Caki2 (cell line): ENCODE measurements around the gene PDZK1. TPM values are rescaled to one million over a fixed set of nuclear protein-coding genes. Genes with fewer than 3 reads are reported as not detected.

Experiments used
- DNase-seq: peaks from one replicate; pipeline ENCODE4 v3.0.0-alpha.2; 2015; ENCODE audit warnings: low read depth
- in situ Hi-C: cut with HindIII; loops from 2 replicates; pipeline ENCODE4 v1.10.0; 2016; ENCODE audit warnings: low sequenced_read_pairs, low pct_unique_long_range_greater_than_20kb, mixed read lengths
- total RNA-seq: library from RNA; depleted of rRNA; stranded (reverse); fragments of >200 nt; shearing (Covaris generic); gene quantifications from 2 replicates; pipeline ENCODE4 v1.2.3, GENCODE V29; 2014; ENCODE audit warnings: low replicate concordance

PDZK1 gene
- total RNA-seq, 1 experiment from 2014 or later: 104 TPM

DNA sequence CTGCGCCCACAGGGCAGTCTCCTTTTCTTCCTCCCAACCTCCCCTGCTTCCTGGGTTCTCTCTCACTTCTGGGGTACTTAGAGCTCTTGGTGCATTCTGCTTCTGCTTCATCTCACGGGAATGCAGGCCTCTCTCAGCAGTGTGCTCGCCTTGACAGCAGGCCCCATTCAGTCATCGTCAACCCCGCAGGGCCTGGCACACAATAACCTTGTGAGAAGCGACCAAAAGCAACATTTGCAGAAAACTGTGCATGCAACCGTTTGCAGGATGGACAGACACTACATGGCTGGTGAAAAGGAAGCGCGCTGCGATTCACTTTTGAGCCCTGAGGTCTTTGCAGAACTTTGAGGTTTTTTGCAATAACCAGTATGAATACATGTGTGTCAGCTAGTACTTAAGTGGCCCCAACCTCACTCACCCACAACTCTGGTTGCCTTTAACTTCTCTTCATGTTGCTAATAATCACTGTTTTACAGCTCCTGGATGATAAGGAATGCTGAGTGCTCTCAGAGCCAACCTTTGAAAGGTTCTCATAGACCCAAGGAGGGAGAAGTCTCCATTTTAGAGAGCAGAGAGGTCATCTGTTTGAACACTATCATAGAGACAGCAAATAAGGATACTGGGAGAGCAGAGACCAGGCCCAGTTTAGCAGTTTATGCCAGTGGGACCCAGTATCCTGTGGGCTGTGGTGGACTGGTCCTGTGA lies 9.6 kb upstream of the PDZK1 start:
- in situ Hi-C loops: no loop called here
- DNase-seq: no peak

DNA sequence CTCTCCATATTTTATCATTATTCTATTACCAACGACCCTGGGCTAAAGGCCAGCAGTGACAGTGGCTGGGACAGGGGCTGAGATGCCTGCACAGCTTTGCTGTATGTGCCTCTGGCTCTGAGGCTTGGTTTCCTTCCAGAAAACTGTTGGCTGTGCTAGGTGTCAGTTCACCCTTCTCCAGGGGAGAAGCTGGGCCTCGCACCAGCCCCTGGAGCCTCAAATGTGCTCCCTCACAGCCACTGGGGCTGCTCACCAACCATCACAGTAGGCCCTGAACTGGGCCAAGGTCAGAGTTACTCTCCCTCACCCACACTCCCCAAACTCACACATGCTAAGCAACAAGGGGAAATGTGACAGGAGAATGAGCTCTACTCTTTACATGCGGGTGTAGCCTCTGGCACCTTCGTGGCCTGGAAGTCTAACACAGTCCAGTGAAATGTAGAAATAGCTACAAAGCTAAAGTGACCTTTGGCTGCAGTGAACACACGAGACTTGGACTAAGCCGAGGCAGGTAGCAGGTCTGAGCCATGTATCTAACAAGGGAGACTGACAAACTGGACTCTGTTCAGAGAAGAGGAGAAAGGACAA lies 7.5 kb upstream of the PDZK1 start:
- no peak for DNase-seq

DNA sequence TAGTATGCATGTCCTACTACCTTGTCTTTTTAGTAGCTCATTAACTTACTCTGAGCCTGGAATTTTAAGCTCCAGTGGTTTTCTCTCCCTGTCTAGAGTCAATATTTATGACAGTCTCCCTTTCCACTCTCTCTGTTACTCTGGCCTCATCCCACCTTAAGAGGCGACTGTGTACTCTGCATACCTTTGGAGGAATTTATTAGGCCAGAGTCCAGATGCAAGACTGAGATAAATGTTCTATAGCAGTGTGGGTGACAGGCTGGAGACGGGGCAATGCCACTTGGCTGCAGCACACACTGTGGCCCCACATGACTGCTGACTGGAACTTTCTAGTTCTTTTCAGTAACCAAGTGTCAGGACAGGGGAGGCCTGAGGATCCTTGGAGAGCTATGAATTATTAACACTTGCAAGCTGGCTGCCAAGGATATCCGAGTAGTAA lies 4.1 kb upstream of the PDZK1 start:
- peak; percentile 98 for DNase-seq
- in situ Hi-C loops: no loop called here

More for the DNA sequence above, 7.5 kb upstream of the PDZK1 start:
- in situ Hi-C loops: no loop called here

DNA sequence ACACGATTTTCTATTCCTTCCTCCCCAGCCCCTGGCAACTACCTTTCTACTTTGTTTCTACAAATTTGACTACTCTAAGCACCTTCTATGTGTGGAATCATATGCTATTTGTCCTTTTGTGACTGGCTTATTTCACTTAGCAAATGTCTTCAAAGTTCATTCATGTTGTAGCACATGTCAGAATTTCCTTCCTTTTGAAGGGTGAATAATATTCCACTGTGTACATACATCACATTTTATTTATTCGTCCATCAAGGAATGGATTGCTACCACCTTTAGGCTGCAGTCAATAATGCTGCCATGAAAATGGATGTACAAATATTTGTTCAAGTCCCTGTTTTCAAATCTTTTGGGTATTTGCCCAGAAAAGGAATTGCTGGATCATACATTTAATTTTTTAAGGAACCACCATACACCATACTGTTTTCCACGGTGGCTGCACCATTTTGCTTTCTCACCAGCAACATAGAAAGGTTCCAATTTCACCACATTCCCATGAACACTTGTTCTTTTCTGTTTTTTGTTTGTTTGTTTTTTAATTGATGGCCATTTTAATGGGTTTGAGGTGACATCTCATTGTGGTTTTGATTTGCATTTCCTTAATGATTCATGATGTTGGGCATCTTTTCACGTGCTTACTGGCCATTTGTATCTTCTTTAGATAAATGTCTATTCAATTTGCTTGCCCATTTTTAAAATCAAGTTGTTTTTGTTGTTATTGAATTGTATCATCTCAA lies 3.3 kb upstream of the PDZK1 start:
- in situ Hi-C loops: no loop called here
- DNase-seq: no peak

DNA sequence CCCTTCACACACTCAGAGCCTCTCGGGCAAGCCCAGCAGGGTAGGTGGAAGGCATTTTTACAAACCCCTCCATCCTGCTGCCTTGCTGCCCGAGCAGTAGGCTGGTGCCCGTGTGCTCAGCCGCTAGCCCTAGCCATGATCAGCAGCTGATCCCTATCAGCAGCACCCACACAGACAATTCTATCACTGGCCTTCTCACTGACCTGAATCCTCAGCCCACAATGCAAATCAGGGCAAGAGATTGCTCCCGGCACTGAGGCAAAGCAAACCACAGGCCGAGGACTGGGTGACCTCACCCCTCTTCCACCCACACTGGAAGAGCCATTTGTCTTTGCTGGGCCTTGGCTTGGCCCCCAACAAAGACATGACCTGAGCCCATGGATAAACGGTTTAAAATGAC lies 895 bp upstream of the PDZK1 start:
- DNase-seq: peak; percentile 71
- in situ Hi-C loops: no loop called here

DNA sequence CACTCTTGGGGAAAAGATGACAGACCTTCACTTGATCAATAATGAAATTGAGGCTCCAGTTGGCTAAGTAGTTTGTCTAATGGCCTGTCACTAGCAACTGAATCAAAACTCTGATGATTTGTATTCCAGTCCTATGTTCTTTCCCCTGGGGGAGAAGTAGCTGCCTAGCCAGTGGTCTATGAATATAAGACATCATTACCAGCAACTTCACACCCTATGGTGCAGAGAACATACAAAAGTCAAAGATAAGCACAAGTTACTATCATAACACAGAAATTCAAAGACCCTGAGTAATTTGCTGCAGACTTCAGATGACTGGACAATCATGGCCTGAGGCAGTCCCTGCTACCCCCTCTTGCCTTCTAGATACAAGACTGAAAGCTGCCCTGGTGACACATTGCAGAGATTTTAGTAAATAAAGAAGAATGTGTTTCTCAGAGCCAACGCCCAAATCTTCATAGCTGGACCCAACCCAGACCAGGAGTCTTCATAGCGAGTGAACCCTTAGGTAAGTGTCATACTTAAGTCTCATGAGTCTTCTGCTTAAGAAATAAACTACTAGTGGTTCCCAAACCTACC lies 993 bp downstream of the PDZK1 start:
- DNase-seq: peak; percentile 91
- in situ Hi-C loops: no loop called here

DNA sequence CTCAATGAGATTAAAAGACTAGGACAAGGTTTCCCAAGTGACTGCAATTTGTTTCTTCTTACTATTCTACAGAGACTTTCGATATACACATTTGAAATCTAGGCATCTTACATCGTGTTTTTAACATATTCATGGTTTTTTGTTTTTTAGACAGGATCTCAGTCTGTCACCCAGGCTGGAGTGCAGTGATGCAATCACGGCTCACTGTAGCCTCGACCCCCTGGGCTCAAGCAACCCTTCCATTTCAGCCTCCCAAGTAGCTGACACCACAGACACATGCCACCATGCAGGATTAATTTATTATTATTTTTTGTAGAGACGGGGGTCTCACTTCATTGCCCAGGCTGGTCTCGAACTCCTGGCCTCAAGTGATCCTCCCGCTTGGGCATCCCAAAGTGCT lies 1.5 kb downstream of the PDZK1 start:
- DNase-seq: no peak
- in situ Hi-C loops: no loop called here

DNA sequence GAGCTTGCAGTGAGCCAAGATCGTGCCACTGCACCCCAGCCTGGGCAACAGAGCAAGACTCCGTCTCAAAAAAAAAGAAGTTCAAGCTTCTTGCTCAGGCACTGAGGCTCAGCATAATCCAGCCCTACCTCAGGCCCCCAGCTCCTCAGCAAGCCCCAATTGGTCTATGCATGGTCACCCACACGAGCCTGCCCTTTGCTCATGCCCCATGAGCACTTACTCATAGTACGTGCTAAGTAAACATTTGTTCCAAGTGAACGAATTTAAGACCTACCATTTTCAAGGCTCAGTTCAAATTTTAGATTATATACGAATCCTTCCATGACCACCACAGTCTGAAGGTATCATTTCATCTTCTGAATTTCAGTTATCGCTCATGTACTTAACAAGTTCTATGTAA lies 4.3 kb downstream of the PDZK1 start:
- in situ Hi-C loops: no loop called here
- DNase-seq: peak; percentile 62

DNA sequence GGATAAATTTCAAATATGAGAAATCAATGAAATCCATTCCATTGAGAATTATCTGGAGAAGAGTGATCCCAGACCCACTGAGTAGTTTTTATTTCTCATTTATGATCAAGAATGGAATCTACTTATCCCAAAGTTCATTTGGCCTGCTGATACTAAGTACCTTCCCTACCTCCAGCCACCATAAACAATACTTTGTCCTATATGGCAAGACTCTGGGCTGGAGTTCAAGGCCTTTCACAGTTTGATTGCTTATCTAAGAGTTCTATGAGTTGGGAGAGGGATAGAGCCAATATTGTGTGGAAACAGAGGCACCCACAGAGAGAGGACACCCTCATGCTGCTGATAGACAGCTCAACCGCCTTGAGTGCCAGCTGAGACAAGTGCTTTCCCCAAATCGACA lies 5.1 kb downstream of the PDZK1 start:
- in situ Hi-C loops: no loop called here
- no peak for DNase-seq

DNA sequence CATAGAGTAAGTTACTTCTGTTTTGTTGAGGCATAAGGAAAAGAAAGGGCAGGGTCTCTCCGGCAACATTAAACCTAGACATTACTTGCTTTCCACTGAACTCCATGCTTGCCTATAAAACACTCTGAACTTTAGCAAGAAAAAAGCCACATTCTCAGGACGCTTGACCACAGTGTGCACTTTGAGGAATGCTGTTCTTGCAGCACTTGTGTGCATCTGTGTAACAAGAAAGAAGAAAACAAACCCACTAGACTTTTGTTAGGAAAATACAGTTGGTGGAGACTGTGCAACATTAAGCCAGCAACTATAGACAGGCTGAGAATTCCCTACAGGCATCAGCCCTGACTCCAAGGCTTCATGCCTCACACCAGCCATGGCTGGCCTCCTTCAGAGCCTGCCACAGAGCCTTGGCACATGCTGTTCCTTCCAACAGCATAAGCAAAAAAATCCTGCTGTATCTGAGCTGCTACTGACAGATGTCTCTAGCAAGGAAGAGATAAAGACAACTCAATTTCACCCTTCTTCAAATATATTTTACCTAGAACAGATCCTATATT lies 5.8 kb downstream of the PDZK1 start:
- in situ Hi-C loops: no loop called here
- DNase-seq: peak; percentile 30

DNA sequence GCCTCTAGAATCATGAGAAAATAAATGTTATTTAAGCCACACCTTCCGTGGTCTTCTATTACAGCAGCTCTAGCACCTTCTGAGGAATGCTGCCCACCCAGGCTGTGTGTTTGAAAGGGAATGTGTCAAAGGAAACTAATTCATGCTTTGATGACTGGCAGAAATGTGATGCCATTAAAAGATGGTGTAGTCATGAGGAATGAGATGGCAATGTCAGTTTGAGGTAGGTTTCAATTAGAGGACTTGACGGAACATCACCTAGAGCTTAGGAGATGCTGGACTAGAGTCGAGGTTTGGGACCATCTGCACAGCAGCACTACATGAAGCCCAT lies 10.6 kb downstream of the PDZK1 start:
- in situ Hi-C loops: no loop called here
- DNase-seq: peak; percentile 52

DNA sequence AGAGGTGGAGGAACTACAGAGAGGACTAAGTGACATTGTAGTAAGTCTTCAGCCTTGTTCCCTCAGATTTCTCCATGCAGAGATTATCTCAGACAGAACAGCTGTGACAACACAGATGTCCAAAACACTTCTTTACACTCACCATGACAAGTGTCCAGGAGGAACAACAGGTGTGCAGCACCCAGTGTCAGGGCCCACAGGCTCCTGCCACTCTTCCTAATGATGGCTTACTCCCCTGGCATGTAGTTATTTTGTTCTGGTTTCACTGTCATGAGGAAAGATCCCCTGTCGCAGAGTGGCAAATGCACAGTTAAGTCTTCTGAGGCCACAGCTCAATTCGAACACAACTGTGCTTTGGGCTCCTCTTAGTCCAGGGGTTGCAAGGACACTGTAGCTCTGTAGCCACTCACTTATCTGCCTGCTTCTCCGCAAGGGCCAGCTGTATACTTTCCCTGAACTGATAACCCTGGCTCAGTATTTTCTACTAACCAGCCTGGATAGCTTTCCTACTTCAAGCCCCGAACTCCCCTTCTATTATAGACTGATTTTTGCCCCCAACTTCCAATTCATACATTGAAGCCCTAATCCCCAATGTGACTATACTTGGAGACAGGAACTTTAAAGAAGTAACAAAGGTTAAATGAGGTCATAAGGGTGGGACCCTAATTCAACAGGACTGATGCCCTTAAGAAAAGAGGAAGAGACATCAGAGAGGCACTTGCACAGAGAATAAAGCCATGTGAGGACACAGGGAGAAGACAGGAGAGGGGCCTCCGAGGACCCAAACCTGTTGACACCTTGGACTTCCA lies 11.1 kb downstream of the PDZK1 start:
- in situ Hi-C loops: no loop called here

DNA sequence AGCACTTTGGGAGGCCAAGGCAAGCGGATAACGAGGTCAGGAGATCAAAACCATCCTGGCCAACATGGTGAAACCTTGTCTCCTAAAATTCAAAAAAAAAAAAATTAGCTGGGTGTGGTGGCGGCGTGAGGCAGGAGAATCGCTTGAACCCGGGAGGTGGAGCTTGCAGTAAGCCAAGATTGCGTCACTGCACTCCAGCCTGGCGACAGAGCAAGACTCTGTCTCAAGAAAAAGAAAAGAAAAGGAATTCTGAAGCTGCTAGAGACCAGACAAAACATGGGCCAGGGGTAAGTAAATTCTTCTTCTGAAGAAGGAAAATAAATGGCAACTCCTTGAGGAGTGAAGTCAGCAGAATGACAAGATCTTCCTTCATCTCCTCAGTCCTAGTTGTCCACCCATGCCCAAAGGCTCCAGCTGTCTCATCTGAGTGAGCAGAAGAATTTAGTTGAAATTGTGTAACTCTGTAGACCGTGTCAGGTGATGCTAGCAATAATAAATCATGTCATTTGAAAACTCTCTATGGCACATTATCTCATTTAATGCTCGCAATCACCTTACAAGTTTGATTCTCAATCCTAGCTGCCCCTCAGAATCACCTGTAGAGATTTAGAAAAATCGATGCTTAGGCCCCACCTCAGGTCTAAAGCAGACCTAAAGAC lies 14.3 kb downstream of the PDZK1 start:
- in situ Hi-C loops: no loop called here
- peak; percentile 88 for DNase-seq

More for the DNA sequence above, 11.1 kb downstream of the PDZK1 start:
- no peak for DNase-seq

DNA sequence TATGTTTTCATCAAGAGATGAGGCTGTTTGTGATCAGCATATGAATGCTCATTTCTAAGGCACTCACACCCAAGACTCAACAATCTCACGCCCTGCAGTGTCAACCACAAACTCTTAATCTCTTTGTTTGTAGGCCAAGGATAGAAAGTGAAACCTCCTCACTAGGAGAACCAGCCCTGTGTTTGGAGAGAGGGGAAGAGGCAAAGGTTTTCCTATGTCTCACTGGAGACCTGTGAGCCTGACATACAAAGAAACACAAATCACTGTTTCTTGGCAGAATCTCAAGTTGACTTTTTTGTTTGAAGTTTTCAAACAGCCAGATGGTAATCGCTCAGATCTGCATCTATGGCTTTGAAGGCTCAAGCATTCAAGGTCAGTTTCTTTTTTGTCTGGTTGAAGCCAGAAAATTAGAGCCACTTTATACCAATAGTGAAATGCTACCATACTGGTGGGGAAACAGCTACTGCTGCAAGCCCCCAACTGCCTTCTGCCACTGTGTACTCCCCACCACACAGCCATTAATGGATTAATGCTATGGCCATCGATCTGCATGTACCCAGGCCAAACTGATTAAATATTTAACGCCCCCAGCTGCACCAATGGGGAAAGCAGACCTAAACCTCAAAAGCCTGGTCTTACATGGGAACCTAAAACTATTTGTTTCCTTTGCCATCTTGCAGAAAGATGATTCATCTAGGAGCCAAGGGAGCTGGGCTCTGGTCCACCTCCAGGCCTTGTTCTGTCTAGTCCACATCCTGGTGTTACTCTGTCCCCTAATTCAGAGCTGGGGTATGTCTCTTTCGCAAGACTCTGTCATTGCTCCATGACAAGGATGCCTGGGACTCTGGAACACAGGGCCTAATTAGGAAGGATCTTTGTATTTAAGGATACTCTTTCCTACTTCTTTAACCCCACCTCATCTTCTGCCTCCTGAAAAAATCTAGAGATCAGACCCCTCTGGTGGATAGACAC lies 16.3 kb downstream of the PDZK1 start:
- DNase-seq: no peak

DNA sequence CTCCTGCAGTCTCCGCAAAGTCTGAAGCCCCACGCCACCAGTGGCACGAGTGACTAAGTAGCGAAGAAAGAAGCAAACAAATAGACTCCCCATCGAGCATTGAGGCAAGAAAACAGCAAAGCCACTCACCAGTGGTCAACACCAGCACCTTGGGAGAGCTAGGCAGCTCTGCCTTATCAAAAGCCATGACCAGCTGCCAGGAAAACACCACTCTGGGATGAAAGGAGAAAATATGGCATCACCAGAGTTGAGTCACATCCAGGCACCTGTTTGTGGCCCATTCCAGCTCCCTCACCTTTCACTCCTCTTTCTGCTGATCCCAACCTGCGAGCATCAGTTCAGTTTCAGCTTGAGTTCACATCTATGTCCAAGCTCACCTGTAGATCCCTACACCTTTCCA lies 17.2 kb downstream of the PDZK1 start:
- in situ Hi-C loops: no loop called here
- DNase-seq: no peak

More for the DNA sequence above, 16.3 kb downstream of the PDZK1 start:
- in situ Hi-C loops: no loop called here

DNA sequence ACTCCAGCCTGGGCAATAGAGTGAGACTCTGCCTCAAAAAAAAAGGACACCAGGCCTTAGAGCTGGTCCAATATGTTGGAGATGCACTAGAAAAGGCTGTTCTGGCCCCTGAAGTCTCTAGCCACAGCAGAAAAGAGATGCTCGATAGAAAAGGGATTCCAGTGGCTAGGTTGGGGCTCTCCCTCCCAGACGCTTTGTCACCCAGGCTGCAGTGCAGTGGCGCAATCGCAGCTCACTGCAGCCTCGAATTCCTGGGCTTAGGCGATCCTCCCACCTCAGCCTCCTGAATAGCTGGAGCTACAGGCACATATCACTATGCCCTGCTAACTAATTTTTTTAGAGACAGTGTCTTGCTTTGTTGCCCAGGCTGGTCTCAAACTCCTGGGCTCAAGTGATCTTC lies 18.2 kb downstream of the PDZK1 start:
- no peak for DNase-seq
- in situ Hi-C loops: no loop called here

DNA sequence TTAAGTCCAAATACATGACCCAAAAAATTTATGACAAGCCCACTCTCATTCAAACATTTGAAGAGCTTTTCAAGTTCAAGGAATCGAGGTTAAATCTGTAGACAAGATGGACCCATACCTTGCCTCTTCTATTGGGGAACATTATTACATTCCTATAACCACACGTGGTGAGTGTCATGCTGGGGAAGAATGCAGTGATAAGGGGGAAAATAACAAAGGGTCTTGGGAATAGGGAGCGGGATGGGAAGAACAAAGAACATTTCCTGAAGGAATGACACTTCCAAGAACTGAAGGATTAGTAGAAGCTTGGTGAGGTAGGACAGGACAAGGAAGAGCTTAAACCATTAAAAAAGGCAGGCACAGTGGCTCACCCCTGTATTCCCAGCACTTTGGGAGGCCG lies 18.8 kb downstream of the PDZK1 start:
- no peak for DNase-seq
- in situ Hi-C loops: no loop called here
